Measurements from ENCODE around the gene RPN2. TPM values are rescaled to one million over a fixed set of nuclear protein-coding genes. Genes with fewer than 3 reads are reported as not detected.

The RPN2 gene
- total and polyA plus RNA-seq, 2 donors (not counting 3 experiments of a cell fraction or from before 2014, with no cell fraction given), result 283 to 530 TPM

DNA sequence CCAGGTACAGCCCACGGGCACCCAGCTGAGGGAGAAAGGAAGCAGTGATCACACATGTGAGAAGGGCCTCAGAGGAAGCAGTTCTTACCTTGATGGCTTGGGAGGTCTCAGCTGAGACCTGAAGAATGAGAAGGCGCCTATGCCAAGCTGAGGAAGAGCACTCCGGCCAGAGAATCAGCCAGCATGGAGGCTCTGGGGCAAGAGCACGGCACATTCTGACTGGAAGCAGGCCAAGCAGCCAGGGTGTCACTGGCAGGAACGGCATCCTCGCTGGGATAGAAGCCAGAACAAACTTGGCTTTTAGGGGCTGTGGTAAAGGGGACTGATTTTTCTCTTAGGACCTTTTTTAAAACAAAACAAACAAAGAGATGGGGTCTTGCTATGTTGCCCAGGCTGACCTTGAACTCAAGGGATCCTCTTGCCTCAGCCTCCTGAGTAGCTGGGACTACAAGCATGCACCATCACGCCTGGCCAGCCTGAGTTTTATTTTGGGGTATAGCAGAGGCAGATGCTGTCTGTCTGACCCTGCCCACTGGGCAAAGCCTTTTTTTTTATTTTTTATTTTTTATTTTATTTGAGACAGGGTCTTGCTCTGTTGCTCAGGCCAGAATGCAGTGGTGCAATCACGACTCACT is 64.9 kb downstream of the RPN2 start:
- intact Hi-C loops (cut with micrococcal nuclease), result no loop called here

More for the DNA sequence above, 64.9 kb downstream of the RPN2 start:
- H3K4me2 ChIP-seq (ENCODE audit: insufficient read depth, low read length), result no peak overlapping the region
- no peaks in the 10 kb centered on the region for H3K79me2 ChIP-seq (ENCODE audit: control insufficient read depth, insufficient read depth, low read length)
- no peak overlapping the region for H3K9ac ChIP-seq (replicated peaks; ENCODE audit: extremely low read depth, insufficient read depth, low read length)
- no TSS peak for BruUV-seq (replicated peaks)
- no peak overlapping the region for H2AFZ ChIP-seq (ENCODE audit: low read depth, low read length)
- FAIRE-seq (no peak), DNase-seq (ENCODE audit: low read depth, low spot score) (peak; percentile 36)
- POLR2A ChIA-PET, result no interaction called here
- H3K9me1 ChIP-seq (replicated peaks; ENCODE audit: control insufficient read depth, extremely low read depth, insufficient read depth, low read length), result no peaks in the 10 kb centered on the region
- peaks cover 13 to 19% of the 10 kb centered on the region in 2 experiments for H3K36me3 ChIP-seq (ENCODE audit: control insufficient read depth in 2 of 2, extremely low read depth in 1 of 2, insufficient read depth in 2 of 2, low read length in 2 of 2)
- H3K4me3 ChIP-seq (replicated peaks in 1 of 3; ENCODE audit: insufficient read depth in 1 of 3, low read depth in 1 of 3, low read length in 3 of 3), result no peak overlapping the region
- H3K9me3 ChIP-seq (replicated peaks; ENCODE audit: control insufficient read depth, insufficient read depth, low read length), result no peaks in the 10 kb centered on the region
- no peak overlapping the region for H3K27ac ChIP-seq (ENCODE audit: insufficient read depth, low read depth, low read length)
- no peaks in the 10 kb centered on the region for H3K4me1 ChIP-seq (ENCODE audit: control insufficient read depth, extremely low read depth, insufficient read depth, low read length)
- H3K27me3 ChIP-seq (ENCODE audit: control insufficient read depth in 2 of 2, insufficient read depth in 2 of 2, low read length in 2 of 2), result no peaks in the 10 kb centered on the region
- no peak for TF ChIP-seq POLR2AphosphoS5 (IDR thresholded peaks at IDR 0.05; ENCODE audit: insufficient read depth, low read depth, low read length)
- TF ChIP-seq, protein P1, sequence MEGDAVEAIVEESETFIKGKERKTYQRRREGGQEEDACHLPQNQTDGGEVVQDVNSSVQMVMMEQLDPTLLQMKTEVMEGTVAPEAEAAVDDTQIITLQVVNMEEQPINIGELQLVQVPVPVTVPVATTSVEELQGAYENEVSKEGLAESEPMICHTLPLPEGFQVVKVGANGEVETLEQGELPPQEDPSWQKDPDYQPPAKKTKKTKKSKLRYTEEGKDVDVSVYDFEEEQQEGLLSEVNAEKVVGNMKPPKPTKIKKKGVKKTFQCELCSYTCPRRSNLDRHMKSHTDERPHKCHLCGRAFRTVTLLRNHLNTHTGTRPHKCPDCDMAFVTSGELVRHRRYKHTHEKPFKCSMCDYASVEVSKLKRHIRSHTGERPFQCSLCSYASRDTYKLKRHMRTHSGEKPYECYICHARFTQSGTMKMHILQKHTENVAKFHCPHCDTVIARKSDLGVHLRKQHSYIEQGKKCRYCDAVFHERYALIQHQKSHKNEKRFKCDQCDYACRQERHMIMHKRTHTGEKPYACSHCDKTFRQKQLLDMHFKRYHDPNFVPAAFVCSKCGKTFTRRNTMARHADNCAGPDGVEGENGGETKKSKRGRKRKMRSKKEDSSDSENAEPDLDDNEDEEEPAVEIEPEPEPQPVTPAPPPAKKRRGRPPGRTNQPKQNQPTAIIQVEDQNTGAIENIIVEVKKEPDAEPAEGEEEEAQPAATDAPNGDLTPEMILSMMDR (IDR thresholded peaks at IDR 0.05; ENCODE audit: extremely low read depth in 1 of 2, insufficient read depth in 1 of 2, low read depth in 1 of 2, low read length in 2 of 2), result no peak
- TF ChIP-seq, protein P2, sequence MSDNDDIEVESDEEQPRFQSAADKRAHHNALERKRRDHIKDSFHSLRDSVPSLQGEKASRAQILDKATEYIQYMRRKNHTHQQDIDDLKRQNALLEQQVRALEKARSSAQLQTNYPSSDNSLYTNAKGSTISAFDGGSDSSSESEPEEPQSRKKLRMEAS (IDR thresholded peaks at IDR 0.05; ENCODE audit: insufficient read depth, insufficient read length), result no peak
- no peak for TF ChIP-seq FOS (IDR thresholded peaks at IDR 0.05; ENCODE audit: borderline replicate concordance, insufficient read depth, low read length)
- no peak for TF ChIP-seq GATA2 (IDR thresholded peaks at IDR 0.05; ENCODE audit: insufficient read depth, insufficient read length, low read depth, low read length)
- no peak for TF ChIP-seq POLR2A (IDR thresholded peaks at IDR 0.05; ENCODE audit: low read depth, low read length)
- no peak for TF ChIP-seq JUN (IDR thresholded peaks at IDR 0.05; ENCODE audit: borderline replicate concordance, insufficient read depth, insufficient read length, low read depth)
- TF ChIP-seq EZH2 (IDR thresholded peaks at IDR 0.05; ENCODE audit: borderline replicate concordance, low read depth, low read length, severe bottlenecking), result no peak
- TF ChIP-seq MYC (IDR thresholded peaks at IDR 0.05; ENCODE audit: low read depth, low read length), result no peak
- CTCF ChIA-PET, result interaction anchor here (1.2 kb wide), 1 partner anchor 9 kb away, joined by 3 read pairs; no protein-coding TSS in a partner anchor
- dilution Hi-C loops (cut with MboI; ENCODE audit: extremely low pct_ligation_motif_present, low sequenced_read_pairs), result no loop called here
- no peaks in the 10 kb centered on the region for H4K20me1 ChIP-seq (replicated peaks; ENCODE audit: control insufficient read depth, extremely low read depth, insufficient read depth, low read length)
